GM18511 (cell line): ENCODE measurements around the gene GAB1.

Experiments used
- ATAC-seq: cut with Tn5 transposase; IDR thresholded peaks from one replicate; pipeline ENCODE4 v1.9.1; 2021; ENCODE audit warnings: mild to moderate bottlenecking, moderate library complexity; ENCODE audit not compliant: unreplicated experiment

The GAB1 gene

DNA sequence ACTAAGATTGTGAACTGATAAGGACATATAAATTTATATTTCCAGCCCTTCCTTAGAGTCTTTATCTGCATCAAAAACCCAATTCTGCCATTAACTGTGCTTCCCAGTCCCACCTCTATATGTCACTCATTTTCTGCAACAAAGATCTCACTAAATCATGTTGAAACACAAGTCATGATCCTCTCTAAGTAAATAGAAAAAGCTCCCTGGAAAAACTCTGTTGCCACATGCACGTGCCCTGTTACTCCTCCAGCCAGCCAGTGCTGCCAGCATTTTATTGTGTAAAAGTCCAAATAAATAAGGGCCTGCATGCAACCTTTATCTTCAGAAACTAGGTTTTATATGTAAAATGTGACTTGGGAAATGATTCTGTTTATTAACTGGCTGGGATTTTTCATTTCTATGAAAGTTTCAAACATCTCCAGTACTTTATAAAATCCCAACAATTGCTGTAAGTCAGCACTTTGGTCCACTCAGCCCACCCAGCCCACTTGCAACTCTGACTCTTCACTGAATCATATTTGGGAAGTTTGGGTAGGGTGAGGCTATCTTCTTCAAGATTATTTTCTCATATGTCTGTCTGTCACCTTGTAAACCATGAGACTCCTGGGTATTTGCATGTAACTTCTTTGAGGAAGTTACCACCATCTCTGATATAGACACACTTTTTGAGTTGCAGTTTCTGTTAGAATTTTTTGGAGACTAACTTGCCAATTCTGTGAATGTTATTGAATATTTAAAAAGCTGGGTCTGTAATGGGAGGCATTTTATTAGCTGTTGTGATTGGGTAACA, 136.9 kb downstream of the GAB1 start:
- peak; percentile 85 for ATAC-seq

- ATAC-seq, result no peak
Measured at GRCh38 chr4:143477487-143477886, 140.8 kb downstream of the GAB1 start.

DNA sequence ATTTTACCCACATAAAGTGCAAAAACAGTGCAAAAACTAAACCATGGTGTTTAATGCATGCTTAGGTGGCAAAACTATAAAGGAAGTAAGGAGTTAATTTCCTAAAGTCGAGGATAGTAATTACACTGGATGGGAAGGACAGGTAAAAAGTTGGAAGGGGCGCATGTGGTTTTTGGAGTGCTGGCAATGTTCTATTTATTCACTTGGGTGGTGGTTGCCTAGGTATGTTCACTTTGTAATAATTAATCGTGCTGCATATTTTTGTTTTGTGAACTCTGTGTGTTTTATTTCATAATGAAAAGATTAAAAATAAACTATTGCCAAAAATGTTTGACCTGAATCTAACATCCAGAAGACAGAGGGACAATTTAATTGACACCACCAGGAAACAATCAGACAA, 144.7 kb downstream of the GAB1 start:
- no peak for ATAC-seq

DNA sequence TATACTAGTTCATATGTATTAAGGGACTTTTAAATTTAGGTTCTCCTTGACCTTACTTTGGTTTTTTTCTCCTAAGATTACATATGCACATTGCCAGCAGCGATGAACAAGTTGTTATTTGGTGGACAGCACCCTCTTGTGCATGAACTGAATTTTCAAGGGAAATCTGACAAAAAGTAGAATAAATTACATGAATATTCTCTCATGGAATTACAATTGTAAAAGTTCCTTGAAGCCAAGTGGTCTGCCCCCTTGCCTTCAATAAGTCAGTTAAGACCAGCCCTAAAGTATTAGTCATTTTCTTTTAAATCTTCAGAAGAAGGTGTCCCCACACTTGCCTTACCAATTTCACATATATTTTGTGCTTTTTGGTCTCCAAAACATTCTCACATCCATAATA, 146.2 kb downstream of the GAB1 start:
- peak; percentile 84 for ATAC-seq

DNA sequence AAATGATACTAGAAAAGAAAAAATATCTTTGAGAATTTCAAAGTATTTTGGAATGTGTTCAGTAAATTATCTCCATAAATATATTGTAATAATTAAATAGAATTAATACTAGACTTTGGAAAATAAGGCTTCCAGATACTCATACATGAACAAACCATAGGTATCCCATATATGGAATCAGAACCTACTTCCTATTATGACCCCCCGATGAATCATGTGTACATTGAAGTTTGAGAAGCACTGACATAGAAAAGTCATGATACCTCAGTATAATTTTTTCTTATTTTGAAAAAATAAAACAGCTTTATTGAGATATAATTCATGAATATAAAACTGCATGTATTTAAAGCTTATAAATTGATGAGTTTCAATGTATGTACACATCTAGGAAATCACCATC, 149.6 kb downstream of the GAB1 start:
- no peak for ATAC-seq

GRCh38 chr4:143488687-143489086, 152.0 kb downstream of the GAB1 start:
- ATAC-seq, result no peak

- no peak for ATAC-seq
Measured at GRCh38 chr4:143489106-143489505, 152.4 kb downstream of the GAB1 start.

DNA sequence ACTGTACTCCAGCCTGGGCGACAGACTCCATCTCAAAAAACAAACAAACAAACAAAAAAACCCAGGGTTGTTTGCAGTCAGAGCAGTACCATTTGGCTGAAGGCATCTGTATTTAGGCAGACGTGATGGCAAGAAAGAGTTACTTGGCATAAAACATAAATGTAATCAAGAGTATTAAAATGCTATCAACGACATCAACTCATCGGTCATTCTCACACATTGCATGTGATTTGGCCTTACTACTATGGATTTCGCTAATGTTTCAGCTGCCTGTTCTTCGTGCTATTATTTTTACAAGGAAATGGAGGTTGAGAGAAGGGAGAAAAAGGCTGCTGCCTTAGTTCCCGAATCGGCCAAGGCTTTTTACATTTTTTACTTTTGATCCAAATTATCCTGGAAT, 161.3 kb downstream of the GAB1 start:
- no peak for ATAC-seq

DNA sequence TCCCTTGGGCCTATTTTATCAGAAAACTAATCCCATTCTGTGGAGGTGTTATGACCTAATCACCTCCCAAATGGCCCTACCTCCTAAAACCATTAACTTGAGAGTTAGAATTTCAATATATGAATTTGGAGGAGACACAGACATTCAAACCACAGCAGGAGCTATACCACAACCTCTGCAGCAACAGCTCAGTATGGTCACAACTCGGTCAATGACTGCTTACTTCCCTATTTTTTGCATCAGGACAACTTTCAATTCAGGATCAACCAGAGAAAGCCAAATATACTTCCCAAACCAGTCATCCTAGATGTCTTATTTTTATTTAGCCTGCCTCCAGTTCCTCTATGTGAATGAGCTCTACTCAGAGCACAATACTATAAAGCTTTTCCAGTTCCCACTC, 165.6 kb downstream of the GAB1 start:
- ATAC-seq, result no peak

DNA sequence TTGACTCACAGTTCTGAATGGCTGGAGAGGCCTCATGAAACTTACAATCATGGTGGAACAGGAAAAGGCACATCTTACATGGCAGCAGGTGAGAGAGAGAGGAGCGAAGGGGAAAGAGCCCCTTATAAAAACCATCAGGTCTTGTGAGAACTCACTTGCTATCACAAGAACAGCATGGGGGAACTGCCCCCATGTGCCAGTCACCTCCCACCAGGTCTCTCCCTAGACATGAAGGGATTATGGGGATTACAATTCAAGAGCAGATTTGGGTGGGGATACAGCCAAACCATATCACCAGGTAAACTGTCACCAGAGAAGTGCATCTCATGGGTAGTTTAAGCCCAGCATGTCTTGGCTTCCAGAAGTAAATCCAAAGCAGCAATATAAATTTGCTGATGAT, 169.4 kb downstream of the GAB1 start:
- no peak for ATAC-seq

DNA sequence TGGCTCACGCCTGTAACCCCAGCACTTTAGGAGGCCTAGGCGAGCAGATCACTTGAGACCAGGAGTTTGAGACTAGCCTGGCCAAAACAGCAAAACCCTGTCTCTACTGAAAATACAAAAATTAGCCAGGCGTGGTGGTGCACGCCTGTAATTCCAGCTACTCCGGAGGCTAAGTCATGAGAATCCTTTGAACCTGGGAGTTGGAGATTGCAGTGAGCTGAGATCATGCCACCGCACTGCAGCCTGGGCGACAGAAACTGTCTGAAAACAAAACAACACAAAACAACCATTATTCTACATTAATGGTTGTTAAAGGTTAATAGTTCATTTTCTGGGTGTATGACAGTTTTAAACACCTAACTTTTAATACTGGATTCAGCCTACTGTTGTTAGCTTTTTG, 175.2 kb downstream of the GAB1 start:
- ATAC-seq, result no peak

DNA sequence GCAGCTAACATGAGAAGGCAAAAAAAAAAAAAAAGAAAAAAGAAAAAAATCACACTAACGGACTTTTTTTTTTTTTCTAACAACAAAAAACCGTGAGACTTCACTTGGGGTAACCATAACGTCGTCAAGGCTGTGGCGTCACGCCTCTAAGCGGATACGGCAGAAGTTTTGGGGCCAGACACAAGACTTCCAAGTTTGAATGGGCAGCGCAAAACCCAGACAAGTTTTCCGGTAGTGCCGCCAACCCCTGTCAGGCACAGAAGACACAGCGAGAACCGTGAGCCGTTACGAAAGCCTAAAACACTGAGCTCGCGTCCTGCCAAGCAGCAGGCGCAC, 176.3 kb downstream of the GAB1 start:
- ATAC-seq, result peak; percentile 43

GRCh38 chr4:143513314-143514168, 176.9 kb downstream of the GAB1 start, which contains the start of gene SMARCA5:
SMARCA5 (plus strand) TSS chr4:143513702; CDS start chr4:143513925, 223 bp downstream.
- peak; percentile 85 for ATAC-seq

GRCh38 chr4:143514169-143514495, 177.5 kb downstream of the GAB1 start:
- ATAC-seq, result no peak

GRCh38 chr4:143514497-143514896, 177.8 kb downstream of the GAB1 start:
- peak; percentile 14 for ATAC-seq

DNA sequence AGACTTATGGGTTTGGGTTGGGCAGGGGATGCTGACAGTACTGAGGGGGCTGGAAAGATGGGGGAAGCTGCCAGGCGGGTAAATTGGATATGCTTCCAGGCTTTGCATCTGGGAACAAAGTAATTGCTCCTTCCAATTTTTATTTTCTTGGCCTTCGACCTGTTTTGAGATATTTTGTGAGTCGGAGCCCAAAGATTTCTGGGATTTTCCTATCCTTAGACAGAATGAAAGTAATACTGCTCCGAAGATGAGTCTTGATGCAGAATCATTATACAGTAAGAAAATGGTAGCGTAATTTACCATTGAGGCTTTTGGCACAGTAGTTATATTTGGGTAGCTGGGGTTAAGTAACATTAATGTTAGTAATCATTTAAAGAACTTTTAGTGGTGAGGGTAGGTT, 178.2 kb downstream of the GAB1 start:
- no peak for ATAC-seq

DNA sequence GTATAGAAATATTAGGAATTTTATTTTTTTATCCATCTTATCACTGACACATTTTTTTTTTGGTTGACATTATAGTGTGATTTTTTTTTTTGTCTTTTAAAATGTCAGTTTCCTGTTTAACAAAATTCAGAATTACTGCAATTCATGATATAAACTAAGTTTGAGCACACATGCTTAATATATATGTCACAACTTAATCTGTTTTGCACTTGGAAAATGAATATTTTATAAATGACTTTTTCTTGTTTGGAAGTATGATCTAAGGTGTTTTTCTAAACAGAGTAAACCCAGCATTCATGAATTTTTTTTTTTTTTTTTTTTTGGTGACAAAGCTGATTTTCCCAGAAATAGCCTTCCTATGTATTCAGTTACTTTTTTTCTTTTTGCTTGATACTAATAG, 179.2 kb downstream of the GAB1 start:
- no peak for ATAC-seq

DNA sequence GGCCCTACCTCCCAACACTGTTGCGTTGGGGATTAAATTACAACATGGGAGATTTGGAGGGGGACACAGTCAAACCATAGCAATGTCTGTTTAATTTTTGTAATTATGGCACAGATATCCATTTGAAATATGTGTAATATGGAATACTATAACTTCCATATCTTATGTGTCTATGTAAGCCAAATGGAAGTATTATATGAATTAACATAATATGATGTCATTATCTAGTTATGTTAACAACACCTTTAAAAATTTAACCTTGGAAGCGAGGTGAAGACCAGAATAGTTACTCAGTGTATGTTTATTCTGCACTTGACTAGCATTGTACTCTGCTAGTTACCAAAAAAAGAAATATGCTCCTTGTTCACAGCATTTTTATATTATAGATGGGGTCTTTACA, 181.1 kb downstream of the GAB1 start:
- no peak for ATAC-seq
